Endothelial cell of umbilical vein (primary cell): ENCODE results near the gene PLEKHG4B. TPM values are rescaled to one million over a fixed set of nuclear protein-coding genes. Genes with fewer than 3 reads are reported as not detected.

Experiments
- BruUV-seq: library from RNA; stranded (reverse); fragments of 400-500 nt; replicated peaks from 2 replicates; lab custom pipeline; 2021; lab: Mats Ljungman, UMichigan
- CTCF ChIA-PET: fragments of 300-600, 350-600 bp; sonication (Branson Sonifier 250); formaldehyde crosslinking; loops from one replicate; lab custom pipeline; 2021; ENCODE audit warnings: antibody characterized with exemption, inconsistent platforms; lab: Charles Lee
- POLR2A ChIA-PET: fragments of 300-600, 350-600 bp; sonication (Branson Sonifier 250); formaldehyde crosslinking; loops from one replicate; lab custom pipeline; 2021; ENCODE audit warnings: antibody characterized with exemption, inconsistent platforms; lab: Charles Lee
- DNase-seq: peaks from one replicate; pipeline ENCODE4 v3.0.0-alpha.2; 2011; ENCODE audit warnings: low read depth, low spot score
- FAIRE-seq: peaks from 2 replicates; lab custom pipeline; 2011; peaks lifted over from hg19 to GRCh38; lab: Jason Lieb, UNC
- H2AFZ ChIP-seq: 2 replicates; pipeline ENCODE4 v1.6.0; 2012; ENCODE audit warnings: low read depth, low read length, control low read depth, inconsistent platforms
- H3K27ac ChIP-seq: 2 replicates; pipeline ENCODE4 v1.5.1; 2011; ENCODE audit warnings: low read depth, mild to moderate bottlenecking, control low read depth, low read length, moderate library complexity; ENCODE audit not compliant: insufficient read depth
- H3K27me3 ChIP-seq, 2 experiments: 2 replicates each; pipeline versions ENCODE4 v1.6.0 to v1.6.1; 2011; ENCODE audit warnings: low read length in 2 of 2, mixed read lengths in 1 of 2; ENCODE audit not compliant: control insufficient read depth in 2 of 2, insufficient read depth in 2 of 2
- H3K36me3 ChIP-seq, 2 experiments: 2 replicates in 1 of 2; 3 replicates in 1 of 2; pipeline ENCODE4 v1.5.1; 2011; ENCODE audit warnings: low read length in 2 of 2, mild to moderate bottlenecking in 1 of 2, moderate library complexity in 1 of 2; ENCODE audit not compliant: control insufficient read depth in 2 of 2, insufficient read depth in 2 of 2; ENCODE audit errors: extremely low read depth in 1 of 2
- H3K4me1 ChIP-seq: 3 replicates; pipeline ENCODE4 v1.5.1; 2011; ENCODE audit warnings: mild to moderate bottlenecking, low read length; ENCODE audit not compliant: control insufficient read depth, insufficient read depth; ENCODE audit errors: extremely low read depth
- H3K4me2 ChIP-seq: 2 replicates; pipeline ENCODE4 v1.6.1; 2011; ENCODE audit warnings: low read length, control low read depth, mixed read lengths; ENCODE audit not compliant: insufficient read depth
- H3K4me3 ChIP-seq, 3 experiments: fragments of 200-600 bp in 1 of 3; sonication (generic), shearing (Covaris generic) in 1 of 3; replicated peaks in 1 of 3; 2 replicates each; pipeline ENCODE4 v1.5.1; 2011 to 2016; ENCODE audit warnings: control low read depth in 3 of 3, low read length in 3 of 3, mild to moderate bottlenecking in 2 of 3, inconsistent platforms in 1 of 3, low read depth in 1 of 3, moderate library complexity in 1 of 3; ENCODE audit not compliant: insufficient read depth in 1 of 3
- H3K79me2 ChIP-seq: 2 replicates; pipeline ENCODE4 v1.6.0; 2012; ENCODE audit warnings: low read length, inconsistent platforms; ENCODE audit not compliant: control insufficient read depth, insufficient read depth
- H3K9ac ChIP-seq: replicated peaks from 2 replicates; pipeline ENCODE3; 2011; ENCODE audit warnings: low read length, control low read depth; ENCODE audit not compliant: insufficient read depth; ENCODE audit errors: extremely low read depth
- H3K9me1 ChIP-seq: replicated peaks from 3 replicates; pipeline ENCODE4 v1.6.0; 2011; ENCODE audit warnings: mild to moderate bottlenecking, low read length; ENCODE audit not compliant: control insufficient read depth, insufficient read depth; ENCODE audit errors: extremely low read depth
- H3K9me3 ChIP-seq: replicated peaks from 2 replicates; pipeline ENCODE4 v1.5.1; 2012; ENCODE audit warnings: low read length, inconsistent platforms; ENCODE audit not compliant: control insufficient read depth, insufficient read depth
- H4K20me1 ChIP-seq: replicated peaks from 2 replicates; pipeline ENCODE3; 2011; ENCODE audit warnings: mild to moderate bottlenecking, low read length; ENCODE audit not compliant: control insufficient read depth, insufficient read depth; ENCODE audit errors: extremely low read depth
- EZH2 ChIP-seq: IDR thresholded peaks from 2 replicates; pipeline ENCODE4 v1.6.1; 2012; ENCODE audit warnings: borderline replicate concordance, low read depth, mild to moderate bottlenecking, moderate library complexity, low read length, inconsistent platforms; ENCODE audit not compliant: severe bottlenecking
- FOS ChIP-seq: IDR thresholded peaks from 2 replicates; pipeline ENCODE4 v1.6.1; 2011; ENCODE audit warnings: mild to moderate bottlenecking, low read length, moderate library complexity, borderline replicate concordance; ENCODE audit not compliant: insufficient read depth
- GATA2 ChIP-seq: IDR thresholded peaks from 2 replicates; pipeline ENCODE4 v1.7.0; 2011; ENCODE audit warnings: low read depth, mild to moderate bottlenecking, moderate library complexity, mixed read lengths, low read length; ENCODE audit not compliant: insufficient read length, insufficient read depth
- JUN ChIP-seq: IDR thresholded peaks from 2 replicates; pipeline ENCODE4 v1.6.1; 2011; ENCODE audit warnings: borderline replicate concordance, low read depth; ENCODE audit not compliant: insufficient read length, insufficient read depth
- MYC ChIP-seq: IDR thresholded peaks from one replicate; pipeline ENCODE4 v1.6.1; 2011; ENCODE audit warnings: mild to moderate bottlenecking, low read depth, low read length
- POLR2A ChIP-seq: IDR thresholded peaks from 2 replicates; pipeline ENCODE4 v1.6.1; 2012; ENCODE audit warnings: low read depth, mild to moderate bottlenecking, control low read depth, low read length
- POLR2AphosphoS5 ChIP-seq: IDR thresholded peaks from 2 replicates; pipeline ENCODE4 v1.6.1; 2012; ENCODE audit warnings: low read depth, mild to moderate bottlenecking, control low read depth, low read length, moderate library complexity; ENCODE audit not compliant: insufficient read depth
- dilution Hi-C: fragments of 300-500 bp; cut with MboI; formaldehyde crosslinking; loops from one replicate; pipeline ENCODE4 v1.15.0; 2019; ENCODE audit warnings: low sequenced_read_pairs; ENCODE audit not compliant: extremely low pct_ligation_motif_present
- intact Hi-C: fragments of 100-400 bp; cut with micrococcal nuclease; formaldehyde crosslinking; loops from one replicate; pipeline ENCODE4 v1.10.0; 2022
- polyA plus RNA-seq, 4 experiments: library from polyadenylated mRNA; depleted of rRNA in 3 of 4; stranded (reverse) in 3 of 4; unstranded in 1 of 4; fragments of >200 nt; gene quantifications; 2 replicates each; pipeline versions ENCODE4 v1.2.1 to v1.2.3, GENCODE V29; 2011 to 2012; ENCODE audit warnings: missing spikeins in 1 of 4
- total RNA-seq: library from RNA; stranded (reverse); gene quantifications from 2 replicates; pipeline ENCODE4 v1.2.3, GENCODE V29; 2021
- TF ChIP-seq, protein P1 (sequence below): IDR thresholded peaks from 2 replicates; pipeline ENCODE4 v1.6.1; 2011; ENCODE audit not compliant: insufficient read depth, insufficient read length
- TF ChIP-seq, protein P2 (sequence below), 2 donors: IDR thresholded peaks; 1 replicate in 1 of 2; 2 replicates in 1 of 2; pipeline ENCODE4 v1.5.1; 2011; ENCODE audit warnings: low read length in 2 of 2, mild to moderate bottlenecking in 2 of 2, moderate library complexity in 2 of 2, control low read depth in 1 of 2, inconsistent platforms in 1 of 2, low read depth in 1 of 2; ENCODE audit not compliant: insufficient read depth in 1 of 2; ENCODE audit errors: extremely low read depth in 1 of 2

The PLEKHG4B gene
- total and polyA plus RNA-seq, 2 donors (not counting 3 experiments of a cell fraction or from before 2014, with no cell fraction given) = not detected

DNA sequence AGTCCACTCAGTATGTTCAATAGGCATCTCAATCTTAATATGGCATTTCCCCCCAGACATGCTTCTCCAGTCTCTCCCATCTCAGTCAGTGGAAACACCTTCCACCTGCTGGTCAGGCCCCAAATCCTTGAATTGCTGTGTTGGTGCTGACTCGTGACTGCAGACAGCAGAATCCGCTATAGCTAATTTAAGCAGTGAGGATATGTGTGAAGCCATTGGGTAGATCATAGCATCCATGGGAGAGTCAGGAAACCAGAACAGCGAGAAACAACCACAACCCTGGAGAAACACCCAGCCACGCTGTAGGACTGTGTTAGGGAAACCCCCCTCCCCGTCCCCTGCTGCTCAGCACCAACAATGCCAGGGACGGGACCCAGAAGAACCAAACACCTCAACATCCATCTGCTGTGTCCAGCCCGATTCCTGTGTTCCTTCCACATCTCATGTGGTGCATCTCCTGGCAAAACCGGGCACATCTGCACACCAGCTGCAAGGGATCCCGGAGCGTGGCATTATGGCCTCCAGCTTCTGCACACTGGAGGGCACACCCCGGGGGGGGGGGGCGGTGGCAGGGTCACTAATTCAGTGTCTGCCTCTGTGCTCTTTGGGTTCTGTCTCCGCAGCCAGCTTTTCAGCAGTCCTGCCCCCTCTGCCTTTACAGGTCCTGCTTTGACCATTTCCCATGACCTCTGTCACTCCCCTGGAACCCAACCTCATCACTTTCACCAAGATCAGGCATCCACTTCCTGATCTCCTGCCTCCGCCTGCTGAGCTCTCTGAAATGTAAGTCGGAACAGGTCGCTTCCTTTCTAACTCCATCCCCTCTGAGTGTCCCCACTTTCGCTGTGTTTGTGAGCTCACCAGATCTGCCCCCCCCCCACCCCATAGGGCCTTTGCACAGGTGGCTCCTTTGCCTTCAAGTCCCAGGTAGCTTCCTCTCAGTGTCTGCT lies 2.4 kb upstream of the PLEKHG4B start:
- intact Hi-C loops (no loop called here), dilution Hi-C loops (no loop called here)
- H3K4me2 ChIP-seq = no peak overlapping the region
- POLR2A ChIA-PET = no interaction called here
- DNase-seq (no peak), FAIRE-seq (no peak)
- no peaks in the 10 kb centered on the region for H3K9me1 ChIP-seq
- H3K9me3 ChIP-seq = no peaks in the 10 kb centered on the region
- no TSS peak for BruUV-seq
- no peak overlapping the region for H3K9ac ChIP-seq
- peaks cover 28 to 30% of the 10 kb centered on the region in 2 experiments for H3K27me3 ChIP-seq
- H3K27ac ChIP-seq = no peak overlapping the region
- H3K36me3 ChIP-seq = no peaks in the 10 kb centered on the region
- no peaks in the 10 kb centered on the region for H4K20me1 ChIP-seq
- TF ChIP-seq POLR2A = no peak
- no peak for TF ChIP-seq GATA2
- TF ChIP-seq, protein P1, sequence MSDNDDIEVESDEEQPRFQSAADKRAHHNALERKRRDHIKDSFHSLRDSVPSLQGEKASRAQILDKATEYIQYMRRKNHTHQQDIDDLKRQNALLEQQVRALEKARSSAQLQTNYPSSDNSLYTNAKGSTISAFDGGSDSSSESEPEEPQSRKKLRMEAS = no peak
- no peak for TF ChIP-seq EZH2
- no peak for TF ChIP-seq POLR2AphosphoS5
- TF ChIP-seq FOS = no peak
- TF ChIP-seq, protein P2, sequence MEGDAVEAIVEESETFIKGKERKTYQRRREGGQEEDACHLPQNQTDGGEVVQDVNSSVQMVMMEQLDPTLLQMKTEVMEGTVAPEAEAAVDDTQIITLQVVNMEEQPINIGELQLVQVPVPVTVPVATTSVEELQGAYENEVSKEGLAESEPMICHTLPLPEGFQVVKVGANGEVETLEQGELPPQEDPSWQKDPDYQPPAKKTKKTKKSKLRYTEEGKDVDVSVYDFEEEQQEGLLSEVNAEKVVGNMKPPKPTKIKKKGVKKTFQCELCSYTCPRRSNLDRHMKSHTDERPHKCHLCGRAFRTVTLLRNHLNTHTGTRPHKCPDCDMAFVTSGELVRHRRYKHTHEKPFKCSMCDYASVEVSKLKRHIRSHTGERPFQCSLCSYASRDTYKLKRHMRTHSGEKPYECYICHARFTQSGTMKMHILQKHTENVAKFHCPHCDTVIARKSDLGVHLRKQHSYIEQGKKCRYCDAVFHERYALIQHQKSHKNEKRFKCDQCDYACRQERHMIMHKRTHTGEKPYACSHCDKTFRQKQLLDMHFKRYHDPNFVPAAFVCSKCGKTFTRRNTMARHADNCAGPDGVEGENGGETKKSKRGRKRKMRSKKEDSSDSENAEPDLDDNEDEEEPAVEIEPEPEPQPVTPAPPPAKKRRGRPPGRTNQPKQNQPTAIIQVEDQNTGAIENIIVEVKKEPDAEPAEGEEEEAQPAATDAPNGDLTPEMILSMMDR (IDR thresholded peaks at IDR 0.05; ENCODE audit: extremely low read depth in 1 of 2, insufficient read depth in 1 of 2, low read depth in 1 of 2, low read length in 2 of 2) = no peak
- no peak for TF ChIP-seq MYC
- no peak for TF ChIP-seq JUN
- no peaks in the 10 kb centered on the region for H3K4me1 ChIP-seq
- H2AFZ ChIP-seq = no peak overlapping the region
- no peak overlapping the region for H3K4me3 ChIP-seq
- CTCF ChIA-PET = interaction anchor here (0.5 kb wide), 1 partner anchor 960 kb away, joined by 4 read pairs; no protein-coding TSS in a partner anchor
- no peaks in the 10 kb centered on the region for H3K79me2 ChIP-seq
